ENCODE results near the gene WDR87. TPM values are rescaled to one million over a fixed set of nuclear protein-coding genes. Genes with fewer than 3 reads are reported as not detected.

The WDR87 gene
- total RNA-seq, 1 donor from 2014 or later = not detected

DNA sequence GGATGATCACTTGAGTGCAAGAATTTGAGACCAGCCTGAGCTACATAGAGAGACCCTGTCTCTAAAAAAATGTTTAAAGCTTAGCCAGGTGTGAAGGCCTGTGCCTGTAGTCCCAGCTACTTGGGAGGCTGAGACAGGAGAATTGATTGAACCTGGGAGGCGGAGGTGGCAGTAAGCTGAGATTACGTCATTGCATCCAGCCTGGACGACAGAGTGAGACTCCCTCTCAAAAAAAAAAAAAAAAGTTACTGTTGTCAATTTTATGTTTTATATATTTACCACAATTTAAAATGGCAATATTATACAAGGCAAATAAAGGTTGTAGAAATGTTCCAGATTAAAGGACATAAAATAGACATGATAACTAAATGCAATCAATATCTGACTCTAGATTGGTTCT is 29.2 kb downstream of the WDR87 start:
- Mint-ChIP-seq H3K36me3 (no peaks in the 10 kb centered on the region), H3K9me3 (peaks cover 21% of the 10 kb centered on the region), H3K27ac (no peak overlapping the region), H3K4me1 (no peaks in the 10 kb centered on the region), H3K27me3 (ENCODE audit: insufficient read depth, low read depth) (peaks cover 3% of the 10 kb centered on the region), H3K4me3 (no peak overlapping the region)
- no peak overlapping the region for H3K4me3 ChIP-seq
- no peak overlapping the region for H3K4me2 ChIP-seq
- H3K79me2 ChIP-seq (ENCODE audit: low read depth) = no peaks in the 10 kb centered on the region
- no peaks in the 10 kb centered on the region for H3F3A ChIP-seq (ENCODE audit: low read depth)
- no peaks in the 10 kb centered on the region for H3K27me3 ChIP-seq
- no peaks in the 10 kb centered on the region for H3K36me3 ChIP-seq
- H3K27ac ChIP-seq = no peak overlapping the region
- H3K9ac ChIP-seq = no peak overlapping the region
- TF ChIP-seq EZH2 (IDR thresholded peaks at IDR 0.05) (no peak), EZH2phosphoT487 (IDR thresholded peaks at IDR 0.05) (no peak)
- TF ChIP-seq, protein P1, sequence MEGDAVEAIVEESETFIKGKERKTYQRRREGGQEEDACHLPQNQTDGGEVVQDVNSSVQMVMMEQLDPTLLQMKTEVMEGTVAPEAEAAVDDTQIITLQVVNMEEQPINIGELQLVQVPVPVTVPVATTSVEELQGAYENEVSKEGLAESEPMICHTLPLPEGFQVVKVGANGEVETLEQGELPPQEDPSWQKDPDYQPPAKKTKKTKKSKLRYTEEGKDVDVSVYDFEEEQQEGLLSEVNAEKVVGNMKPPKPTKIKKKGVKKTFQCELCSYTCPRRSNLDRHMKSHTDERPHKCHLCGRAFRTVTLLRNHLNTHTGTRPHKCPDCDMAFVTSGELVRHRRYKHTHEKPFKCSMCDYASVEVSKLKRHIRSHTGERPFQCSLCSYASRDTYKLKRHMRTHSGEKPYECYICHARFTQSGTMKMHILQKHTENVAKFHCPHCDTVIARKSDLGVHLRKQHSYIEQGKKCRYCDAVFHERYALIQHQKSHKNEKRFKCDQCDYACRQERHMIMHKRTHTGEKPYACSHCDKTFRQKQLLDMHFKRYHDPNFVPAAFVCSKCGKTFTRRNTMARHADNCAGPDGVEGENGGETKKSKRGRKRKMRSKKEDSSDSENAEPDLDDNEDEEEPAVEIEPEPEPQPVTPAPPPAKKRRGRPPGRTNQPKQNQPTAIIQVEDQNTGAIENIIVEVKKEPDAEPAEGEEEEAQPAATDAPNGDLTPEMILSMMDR (IDR thresholded peaks at IDR 0.05) = no peak
- H4K20me1 ChIP-seq (ENCODE audit: low read depth) = no peaks in the 10 kb centered on the region
- H3K9me3 ChIP-seq (ENCODE audit: low read depth) = no peaks in the 10 kb centered on the region
- no peaks in the 10 kb centered on the region for H3K4me1 ChIP-seq
- no peak for DNase-seq (ENCODE audit: low spot score)
- no peak overlapping the region for H2AFZ ChIP-seq (replicated peaks)

DNA sequence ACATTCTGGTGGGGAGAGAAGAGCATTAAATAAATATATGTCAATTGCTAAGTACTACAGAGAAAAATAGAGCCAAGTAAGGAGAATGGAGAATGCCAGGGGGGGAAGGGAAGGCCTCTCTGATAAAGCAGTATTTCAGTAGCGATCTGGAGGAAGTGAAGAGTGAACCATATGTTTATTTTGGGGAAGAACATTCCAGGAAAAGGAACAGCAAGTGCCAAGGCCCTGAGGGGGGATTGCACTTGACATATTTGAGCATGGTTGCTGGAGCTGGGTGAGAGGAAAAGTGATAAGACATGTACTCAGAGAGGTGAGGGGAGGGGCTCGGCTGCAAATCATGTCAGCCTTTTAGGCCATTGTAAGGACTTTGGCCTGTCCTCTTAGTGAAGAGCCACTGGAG is 30.4 kb downstream of the WDR87 start:
- H4K20me1 ChIP-seq (ENCODE audit: low read depth) = no peaks in the 10 kb centered on the region
- H3K4me1 ChIP-seq = no peaks in the 10 kb centered on the region
- H3K9me3 ChIP-seq (ENCODE audit: low read depth) = no peaks in the 10 kb centered on the region
- no peak overlapping the region for H2AFZ ChIP-seq (replicated peaks)
- Mint-ChIP-seq H3K4me3 (no peak overlapping the region), H3K27ac (no peak overlapping the region), H3K9me3 (peaks cover 23% of the 10 kb centered on the region), H3K36me3 (no peaks in the 10 kb centered on the region), H3K4me1 (no peaks in the 10 kb centered on the region), H3K27me3 (ENCODE audit: insufficient read depth, low read depth) (peaks cover 5% of the 10 kb centered on the region)
- TF ChIP-seq EZH2phosphoT487 (IDR thresholded peaks at IDR 0.05) (no peak), EZH2 (IDR thresholded peaks at IDR 0.05) (no peak)
- TF ChIP-seq, protein P1 (IDR thresholded peaks at IDR 0.05) = no peak
- DNase-seq (ENCODE audit: low spot score) = no peak
- H3K4me2 ChIP-seq = no peak overlapping the region
- H3K9ac ChIP-seq = no peak overlapping the region
- H3F3A ChIP-seq (ENCODE audit: low read depth) = no peaks in the 10 kb centered on the region
- H3K79me2 ChIP-seq (ENCODE audit: low read depth) = no peaks in the 10 kb centered on the region
- no peak overlapping the region for H3K4me3 ChIP-seq
- H3K27ac ChIP-seq = no peak overlapping the region
- no peaks in the 10 kb centered on the region for H3K27me3 ChIP-seq
- H3K36me3 ChIP-seq = no peaks in the 10 kb centered on the region

DNA sequence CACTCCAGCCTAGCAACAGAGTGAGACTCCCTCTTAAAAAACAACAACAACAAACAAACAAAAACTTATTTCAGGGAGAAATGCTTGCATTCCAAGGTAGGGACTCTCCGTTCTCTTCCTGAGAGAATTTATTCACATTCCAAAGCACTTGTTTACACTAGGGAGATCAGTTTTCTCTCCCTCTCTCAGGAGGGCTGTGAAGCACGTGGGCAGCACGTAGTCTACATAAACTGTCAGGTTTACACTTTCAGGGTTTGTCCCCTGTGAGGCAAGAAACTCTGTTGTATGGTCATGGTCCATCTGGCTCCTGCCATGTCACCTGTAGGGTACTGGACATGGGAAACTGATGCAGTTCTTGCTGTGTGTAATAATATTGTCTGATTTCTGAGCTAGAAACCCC is 31.6 kb downstream of the WDR87 start:
- Histone ChIP-seq H3K27ac (no peak overlapping the region), H3K4me3 (no peak overlapping the region), H3K36me3 (no peaks in the 10 kb centered on the region), H4K20me1 (ENCODE audit: low read depth) (no peaks in the 10 kb centered on the region), H3K4me2 (no peak overlapping the region), H3K9me3 (ENCODE audit: low read depth) (no peaks in the 10 kb centered on the region), H2AFZ (replicated peaks) (no peak overlapping the region), H3K9ac (no peak overlapping the region), H3K79me2 (ENCODE audit: low read depth) (no peaks in the 10 kb centered on the region), H3F3A (ENCODE audit: low read depth) (no peaks in the 10 kb centered on the region), H3K4me1 (no peaks in the 10 kb centered on the region), H3K27me3 (no peaks in the 10 kb centered on the region)
- DNase-seq (ENCODE audit: low spot score) = no peak
- Mint-ChIP-seq H3K9me3 (peaks cover 31% of the 10 kb centered on the region), H3K27ac (no peak overlapping the region), H3K4me3 (no peak overlapping the region), H3K27me3 (ENCODE audit: insufficient read depth, low read depth) (peaks cover 7% of the 10 kb centered on the region), H3K4me1 (no peaks in the 10 kb centered on the region), H3K36me3 (no peaks in the 10 kb centered on the region)
- TF ChIP-seq EZH2phosphoT487 (IDR thresholded peaks at IDR 0.05) (no peak), EZH2 (IDR thresholded peaks at IDR 0.05) (no peak)
- TF ChIP-seq, protein P1 (IDR thresholded peaks at IDR 0.05) = no peak

Measured in neural progenitor cell (in vitro differentiated cells).